ENCODE results near the gene PRKACB.
"Not testable (repeated sequence)": the region's sequence is repeated elsewhere in the genome, so short reads cannot be mapped to it uniquely, and the experiment has no call there.

Gene PRKACB

GRCh38 chr1:84283381-84283780 is 139.3 kb downstream of the PRKACB start:
- H3K36me3 Mint-ChIP-seq (ENCODE audit: low read depth) = peaks cover 7% of the 10 kb centered on the region
- no peak overlapping the region for H3K4me3 Mint-ChIP-seq

GRCh38 chr1:84286071-84286470 is 142.0 kb downstream of the PRKACB start:
- DNase-seq = no peak
- Mint-ChIP-seq H3K27me3 (peaks cover 3% of the 10 kb centered on the region), H3K9me3 (peaks cover 33% of the 10 kb centered on the region), H3K36me3 (ENCODE audit: low read depth) (peaks cover 7% of the 10 kb centered on the region), H3K4me1 (no peaks in the 10 kb centered on the region), H3K4me3 (no peak overlapping the region), H3K27ac (no peak overlapping the region)
- ATAC-seq = no peak

More at GRCh38 chr1:84283381-84283780, 139.3 kb downstream of the PRKACB start:
- no peak for ATAC-seq
- DNase-seq = no peak
- Mint-ChIP-seq H3K4me1 (no peaks in the 10 kb centered on the region), H3K27me3 (peaks cover 3% of the 10 kb centered on the region), H3K27ac (no peak overlapping the region), H3K9me3 (peaks cover 21% of the 10 kb centered on the region)

GRCh38 chr1:84287389-84287788 is 143.3 kb downstream of the PRKACB start:
- DNase-seq; H3K4me3 Mint-ChIP-seq; ATAC-seq; H3K27ac Mint-ChIP-seq; H3K4me1 Mint-ChIP-seq; H3K27me3 Mint-ChIP-seq; H3K36me3 Mint-ChIP-seq (ENCODE audit: low read depth): not testable (repeated sequence)
- peaks cover 33% of the 10 kb centered on the region for H3K9me3 Mint-ChIP-seq
